IMR-90 (cell line): ENCODE results near the gene CYSLTR2. TPM values are rescaled to one million over a fixed set of nuclear protein-coding genes. Genes with fewer than 3 reads are reported as not detected.
A peak's percentile ranks its signal among the peaks of the same experiment; 100 is the strongest.

ENCODE experiments used
- ATAC-seq: fragments of 200-7000 bp; cut with Tn5 transposase; 2 replicates; pipeline ENCODE4 v1.9.1; 2020; ENCODE audit warnings: low read depth, mild to moderate bottlenecking, moderate library complexity
- BruUV-seq: library from RNA; stranded (reverse); fragments of 400-500 nt; replicated peaks from 2 replicates; lab custom pipeline; 2021; lab: Mats Ljungman, UMichigan
- CTCF ChIA-PET: fragments of 300-600 bp; formaldehyde crosslinking; extraction: SDS; loops from one replicate; lab custom pipeline; 2021; ENCODE audit warnings: antibody characterized with exemption; lab: Yijun Ruan, JAX
- POLR2A ChIA-PET: fragments of 300-600 bp; sonication (Branson Sonifier 250); formaldehyde crosslinking; loops from one replicate; lab custom pipeline; 2022; ENCODE audit warnings: antibody characterized with exemption; ENCODE audit not compliant: unreplicated experiment; lab: Charles Lee
- DNase-seq: peaks from one replicate; pipeline ENCODE4 v3.0.0; 2013
- H2AFZ ChIP-seq: replicated peaks from 2 replicates; pipeline ENCODE3; 2013; ENCODE audit warnings: low read length, mild to moderate bottlenecking; ENCODE audit not compliant: poor library complexity
- H2AK5ac ChIP-seq: 2 replicates; pipeline ENCODE4 v1.6.1; 2013; ENCODE audit warnings: low read depth, low read length, inconsistent platforms
- H2AK9ac ChIP-seq: replicated peaks from 2 replicates; pipeline ENCODE3; 2013; ENCODE audit warnings: mild to moderate bottlenecking, low read depth, low read length, moderate library complexity; ENCODE audit not compliant: poor library complexity
- H2BK120ac ChIP-seq: 2 replicates; pipeline ENCODE4 v1.6.1; 2013; ENCODE audit warnings: low read depth, low read length, inconsistent platforms
- H2BK15ac ChIP-seq: 3 replicates; pipeline ENCODE4 v1.6.1; 2013; ENCODE audit warnings: low read depth, low read length, inconsistent platforms
- H2BK20ac ChIP-seq: 2 replicates; pipeline ENCODE4 v1.6.1; 2013; ENCODE audit warnings: low read depth, mild to moderate bottlenecking, inconsistent platforms, low read length, moderate library complexity
- H2BK5ac ChIP-seq: 2 replicates; pipeline ENCODE4 v1.6.1; 2013; ENCODE audit warnings: mild to moderate bottlenecking, low read depth, low read length, inconsistent platforms; ENCODE audit not compliant: poor library complexity, severe bottlenecking
- H3K14ac ChIP-seq: replicated peaks from 2 replicates; pipeline ENCODE4 v1.6.1; 2013; ENCODE audit warnings: low read depth, low read length, inconsistent platforms
- H3K18ac ChIP-seq: 2 replicates; pipeline ENCODE4 v1.6.1; 2013; ENCODE audit warnings: low read depth, low read length, control low read depth
- H3K23ac ChIP-seq: 2 replicates; pipeline ENCODE4 v1.6.1; 2013; ENCODE audit warnings: low read depth, low read length, inconsistent platforms
- H3K27ac ChIP-seq: 2 replicates; pipeline ENCODE4 v1.5.1; 2013; ENCODE audit warnings: mild to moderate bottlenecking, control low read depth, low read length; ENCODE audit not compliant: insufficient read depth
- H3K27me3 ChIP-seq: 2 replicates; pipeline ENCODE4 v1.6.1; 2013; ENCODE audit warnings: low read length; ENCODE audit not compliant: control insufficient read depth, insufficient read depth
- H3K36me3 ChIP-seq: 2 replicates; pipeline ENCODE4 v1.6.1; 2013; ENCODE audit warnings: low read length, mixed read lengths; ENCODE audit not compliant: control insufficient read depth, insufficient read depth
- H3K4ac ChIP-seq: 2 replicates; pipeline ENCODE4 v1.6.1; 2013; ENCODE audit warnings: low read depth, low read length, inconsistent platforms
- H3K4me1 ChIP-seq: 2 replicates; pipeline ENCODE4 v1.6.1; 2013; ENCODE audit warnings: low read length, mixed read lengths; ENCODE audit not compliant: control insufficient read depth, insufficient read depth
- H3K4me2 ChIP-seq: 2 replicates; pipeline ENCODE4 v1.6.1; 2013; ENCODE audit warnings: low read depth, mild to moderate bottlenecking, control low read depth, low read length, moderate library complexity
- H3K4me3 ChIP-seq: 2 replicates; pipeline ENCODE4 v1.5.1; 2013; ENCODE audit warnings: low read depth, mild to moderate bottlenecking, control low read depth, low read length, moderate library complexity; ENCODE audit not compliant: insufficient read depth
- H3K56ac ChIP-seq: 2 replicates; pipeline ENCODE4 v1.6.1; 2013; ENCODE audit warnings: low read length, inconsistent platforms; ENCODE audit not compliant: insufficient read depth; ENCODE audit errors: extremely low read depth
- H3K79me1 ChIP-seq, 2 experiments: 2 replicates each; pipeline ENCODE4 v1.6.1; 2013; ENCODE audit warnings: low read length in 2 of 2, inconsistent platforms in 1 of 2, low read depth in 1 of 2
- H3K9ac ChIP-seq: 2 replicates; pipeline ENCODE4 v1.6.1; 2013; ENCODE audit warnings: low read depth, low read length, control low read depth
- H3K9me1 ChIP-seq: 2 replicates; pipeline ENCODE4 v1.6.1; 2013; ENCODE audit warnings: low read length, inconsistent platforms; ENCODE audit not compliant: insufficient read depth
- H3K9me3 ChIP-seq: 2 replicates; pipeline ENCODE4 v1.6.1; 2013; ENCODE audit warnings: low read length; ENCODE audit not compliant: control insufficient read depth, insufficient read depth
- H4K20me1 ChIP-seq: 2 replicates; pipeline ENCODE4 v1.6.1; 2013; ENCODE audit warnings: low read length, inconsistent platforms; ENCODE audit not compliant: insufficient read depth
- H4K5ac ChIP-seq: 2 replicates; pipeline ENCODE4 v1.6.1; 2013; ENCODE audit warnings: mild to moderate bottlenecking, low read depth, low read length, control low read depth
- H4K8ac ChIP-seq, 2 experiments: 2 replicates each; pipeline ENCODE4 v1.6.1; 2013; ENCODE audit warnings: low read depth in 2 of 2, low read length in 2 of 2, control low read depth in 1 of 2, inconsistent platforms in 1 of 2
- H4K91ac ChIP-seq: 2 replicates; pipeline ENCODE4 v1.6.1; 2013; ENCODE audit warnings: low read depth, low read length, inconsistent platforms; ENCODE audit not compliant: insufficient read depth
- MXI1 ChIP-seq: IDR thresholded peaks from 2 replicates; pipeline ENCODE4 v1.6.1; 2012; ENCODE audit warnings: low read depth, mild to moderate bottlenecking, low read length, moderate library complexity, borderline replicate concordance
- RAD21 ChIP-seq: IDR thresholded peaks from 2 replicates; pipeline ENCODE4 v1.6.1; 2012; ENCODE audit warnings: low read length, improper control_type of control experiment
- RCOR1 ChIP-seq: IDR thresholded peaks from 2 replicates; pipeline ENCODE4 v1.6.1; 2012; ENCODE audit warnings: mild to moderate bottlenecking, low read length, improper control_type of control experiment; ENCODE audit not compliant: insufficient replicate concordance
- SMC3 ChIP-seq: fragments of 150-350 bp; IDR thresholded peaks from 2 replicates; pipeline ENCODE4 v1.6.1; 2016; ENCODE audit warnings: low read depth, mild to moderate bottlenecking, antibody characterized with exemption, low read length, moderate library complexity
- WGBS, 2 experiments: methylation state at CpG; one replicate each; pipeline versions ENCODE4 v1.1.5 to v1.1.7; 2013; ENCODE audit warnings: missing lambda C conversion rate in 2 of 2; ENCODE audit not compliant: insufficient read length in 1 of 2; ENCODE audit errors: extremely low coverage in 2 of 2; 5-methylcytosine and 5-hydroxymethylcytosine counted together
- dilution Hi-C: fragments of 300-500 bp; cut with HindIII; formaldehyde crosslinking; loops from one replicate; pipeline ENCODE4 v1.14.3; 2018; ENCODE audit warnings: low sequenced_read_pairs; ENCODE audit not compliant: unreplicated experiment
- in situ Hi-C: fragments of 300-500 bp; cut with MboI; formaldehyde crosslinking; loops from 3 replicates; pipeline ENCODE4 v1.14.3; 2019; ENCODE audit warnings: low sequenced_read_pairs, inconsistent platforms, mixed read lengths
- intact Hi-C: fragments of 100-400 bp; cut with micrococcal nuclease; formaldehyde crosslinking; loops from 2 replicates; pipeline ENCODE4 v1.10.0; 2022
- polyA plus RNA-seq, 3 experiments: library from polyadenylated mRNA; depleted of rRNA; stranded (reverse); fragments of >200 nt; gene quantifications; 2 replicates each; pipeline ENCODE4 v1.2.3, GENCODE V29; 2012; ENCODE audit warnings: low replicate concordance in 1 of 3
- total RNA-seq: library from RNA; depleted of rRNA; stranded (reverse); fragments of >200 nt; gene quantifications from 2 replicates; pipeline ENCODE4 v1.2.3, GENCODE V29; 2012

Gene CYSLTR2
- total and polyA plus RNA-seq, 2 of the 4 experiments (the other 2 are of a cell fraction): not detected

GRCh38 chr13:48749699-48750473 is 96.2 kb downstream of the CYSLTR2 start (continued):
- TF ChIP-seq MXI1: no peak
- peak; percentile 62 for TF ChIP-seq RCOR1

GRCh38 chr13:48750588-48751383 is 97.1 kb downstream of the CYSLTR2 start:
- Histone ChIP-seq H3K9me1 (peaks cover 5% of the 10 kb centered on the region; the same call in 1 of the 2 replicates), H3K9ac (no peak overlapping the region), H3K56ac (no peak overlapping the region), H4K8ac (peak overlapping the region in 1 of 2 experiments; percentile 82; a peak in 2 of 4 replicates), H2BK15ac (peak overlapping the region; percentile 56; the same call in 1 of the 3 replicates), H3K18ac (no peak overlapping the region), H2AK9ac (no peak overlapping the region), H3K4ac (no peak overlapping the region), H3K27ac (no peak overlapping the region; the same call in 1 of the 2 replicates), H3K4me3 (no peak overlapping the region), H2AK5ac (peak overlapping the region; percentile 47; the same call in 1 of the 2 replicates), H3K23ac (no peak overlapping the region; the same call in 1 of the 2 replicates), H3K79me1 (no peaks in the 10 kb centered on the region), H4K20me1 (no peaks in the 10 kb centered on the region), H2BK5ac (no peak overlapping the region), H4K5ac (no peak overlapping the region), H2BK120ac (no peak overlapping the region; the same call in 1 of the 2 replicates), H3K36me3 (no peaks in the 10 kb centered on the region), H4K91ac (peak overlapping the region; percentile 38; the same call in 1 of the 2 replicates), H3K9me3 (0 out of 2 replicates have a peak, but pooled peaks cover 3% of the 10 kb centered on the region), H3K4me1 (peaks cover 8% of the 10 kb centered on the region), H3K4me2 (no peak overlapping the region), H3K27me3 (no peaks in the 10 kb centered on the region), H3K14ac (no peak overlapping the region), H2AFZ (no peak overlapping the region), H2BK20ac (peak overlapping the region; percentile 33; the same call in 1 of the 2 replicates)
- DNase-seq (no peak), ATAC-seq (no peak)
- POLR2A ChIA-PET: no interaction called here
- 84% methylated on average over 5 of the region's 9 CpGs; no CpG with 5 or more reads in 1 of the 2 experiments for WGBS, 2 experiments
- TF ChIP-seq RAD21: no peak
- no peak for TF ChIP-seq SMC3
- CTCF ChIA-PET: interaction anchor here (0.6 to 1.7 kb wide), 5 partner anchors 16 to 840 kb away, joined by 3 to 5 read pairs (median 4); no protein-coding TSS in a partner anchor
- in situ Hi-C loops: no loop called here
- dilution Hi-C loops: no loop called here
- BruUV-seq: no TSS peak
- intact Hi-C loops: no loop called here
